Lower lobe of right lung (tissue), 2 donors: ENCODE results near the gene GGT5. TPM values are rescaled to one million over a fixed set of nuclear protein-coding genes. Genes with fewer than 3 reads are reported as not detected.
"Not testable (repeated sequence)": the region's sequence is repeated elsewhere in the genome, so short reads cannot be mapped to it uniquely, and the experiment has no call there.

Source experiments
- ATAC-seq, 2 donors: fragments of 200-7000 bp; cut with Tn5 transposase; one replicate each; pipeline ENCODE4 v1.9.1; 2020 to 2022; ENCODE audit warnings: mild to moderate bottlenecking in 2 of 2, moderate library complexity in 2 of 2
- DNase-seq: peaks from one replicate; pipeline ENCODE4 v3.0.0-alpha.2; 2020
- H3K27ac ChIP-seq: fragments of 200-600 bp; one replicate; pipeline ENCODE4 v1.8.0; 2022
- H3K27me3 ChIP-seq: fragments of 200-600 bp; one replicate; pipeline ENCODE4 v1.8.0; 2022; ENCODE audit warnings: low read depth
- H3K36me3 ChIP-seq: fragments of 200-600 bp; one replicate; pipeline ENCODE4 v1.8.0; 2022; ENCODE audit warnings: mild to moderate bottlenecking
- H3K4me1 ChIP-seq: fragments of 200-600 bp; one replicate; pipeline ENCODE4 v1.8.0; 2022
- H3K4me3 ChIP-seq: fragments of 200-600 bp; one replicate; pipeline ENCODE4 v1.8.0; 2022; ENCODE audit warnings: mild to moderate bottlenecking
- H3K9me3 ChIP-seq: fragments of 200-600 bp; one replicate; pipeline ENCODE4 v1.8.0; 2022
- intact Hi-C: fragments of 100-400 bp; cut with DNase I; formaldehyde crosslinking; loops from one replicate; pipeline ENCODE4 v1.11.0; 2022
- total RNA-seq: library from RNA; stranded (reverse); fragmentation: NEBNext Ultra II Directional; extraction: Animal tissue kit (Norgen Biotek cat#: 25700); gene quantifications from one replicate; pipeline ENCODE4 v1.2.1, GENCODE V29; 2021
- TF ChIP-seq, protein P1 (sequence below): fragments of 200-600 bp; IDR thresholded peaks from one replicate; pipeline ENCODE4 v1.8.0; 2022; ENCODE audit warnings: antibody characterized with exemption, mild to moderate bottlenecking
- donor health status: DM: no; HTN: yes; CAD: no; lungs with severe emphysema.

GGT5 gene
- total RNA-seq, 1 donor from 2014 or later: 29.4 TPM

DNA sequence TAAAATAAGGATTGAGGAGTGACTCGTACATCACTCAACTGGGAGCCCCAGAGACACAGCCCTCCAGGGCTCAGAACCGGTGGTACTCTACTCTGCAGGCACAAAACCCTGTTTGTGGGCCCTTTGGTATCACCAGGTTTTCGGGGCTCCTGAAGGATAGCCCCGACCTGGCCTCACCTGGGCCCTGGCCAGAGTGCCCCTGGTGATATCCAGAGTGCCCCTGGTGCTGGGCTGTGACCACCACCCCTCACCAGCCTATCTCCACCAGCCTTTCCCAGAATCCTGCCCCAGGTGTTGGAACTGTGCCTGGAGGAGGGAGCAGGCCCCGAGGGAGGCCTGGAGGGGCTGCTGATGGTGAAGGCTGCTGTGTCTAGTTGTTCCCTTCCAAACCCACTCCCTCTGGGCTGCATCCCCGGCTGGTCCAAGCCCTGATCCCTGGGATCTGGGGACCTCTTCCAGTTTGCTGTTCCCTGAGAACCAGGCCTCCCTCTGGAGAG is 2.2 kb upstream of the GGT5 start:
- peak in 1 of 2 donors; percentile 19 for ATAC-seq
- Histone ChIP-seq H3K4me3 (no peak overlapping the region), H3K27me3 (no peaks in the 10 kb centered on the region), H3K9me3 (no peaks in the 10 kb centered on the region), H3K27ac (peak overlapping the region; percentile 89), H3K36me3 (no peaks in the 10 kb centered on the region), H3K4me1 (peaks cover 54% of the 10 kb centered on the region)
- intact Hi-C loops: no loop called here
- TF ChIP-seq, protein P1, sequence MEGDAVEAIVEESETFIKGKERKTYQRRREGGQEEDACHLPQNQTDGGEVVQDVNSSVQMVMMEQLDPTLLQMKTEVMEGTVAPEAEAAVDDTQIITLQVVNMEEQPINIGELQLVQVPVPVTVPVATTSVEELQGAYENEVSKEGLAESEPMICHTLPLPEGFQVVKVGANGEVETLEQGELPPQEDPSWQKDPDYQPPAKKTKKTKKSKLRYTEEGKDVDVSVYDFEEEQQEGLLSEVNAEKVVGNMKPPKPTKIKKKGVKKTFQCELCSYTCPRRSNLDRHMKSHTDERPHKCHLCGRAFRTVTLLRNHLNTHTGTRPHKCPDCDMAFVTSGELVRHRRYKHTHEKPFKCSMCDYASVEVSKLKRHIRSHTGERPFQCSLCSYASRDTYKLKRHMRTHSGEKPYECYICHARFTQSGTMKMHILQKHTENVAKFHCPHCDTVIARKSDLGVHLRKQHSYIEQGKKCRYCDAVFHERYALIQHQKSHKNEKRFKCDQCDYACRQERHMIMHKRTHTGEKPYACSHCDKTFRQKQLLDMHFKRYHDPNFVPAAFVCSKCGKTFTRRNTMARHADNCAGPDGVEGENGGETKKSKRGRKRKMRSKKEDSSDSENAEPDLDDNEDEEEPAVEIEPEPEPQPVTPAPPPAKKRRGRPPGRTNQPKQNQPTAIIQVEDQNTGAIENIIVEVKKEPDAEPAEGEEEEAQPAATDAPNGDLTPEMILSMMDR: no peak
- DNase-seq: no peak

GRCh38 chr22:24245584-24246561 is 991 bp upstream of the GGT5 start:
- ATAC-seq: peak; percentile 47 to 84
- intact Hi-C loops, H3K9me3 ChIP-seq, H3K36me3 ChIP-seq, H3K27me3 ChIP-seq: not testable (repeated sequence)
- peak; percentile 77 for DNase-seq
- Histone ChIP-seq H3K4me3 (peak overlapping the region; percentile 40), H3K4me1 (peaks cover 55% of the 10 kb centered on the region), H3K27ac (peak overlapping the region; percentile 89)

- Histone ChIP-seq H3K27me3 (no peaks in the 10 kb centered on the region), H3K4me1 (peaks cover 55% of the 10 kb centered on the region), H3K27ac (peak overlapping the region; percentile 89), H3K36me3 (no peaks in the 10 kb centered on the region), H3K4me3 (peak overlapping the region; percentile 40), H3K9me3 (no peaks in the 10 kb centered on the region)
- TF ChIP-seq, protein P1: no peak
- DNase-seq: no peak
- peak; percentile 45 to 58 for ATAC-seq
- intact Hi-C loops: no loop called here
These were observed 616 bp downstream of the GGT5 start for GRCh38 chr22:24244144-24244787.

DNA sequence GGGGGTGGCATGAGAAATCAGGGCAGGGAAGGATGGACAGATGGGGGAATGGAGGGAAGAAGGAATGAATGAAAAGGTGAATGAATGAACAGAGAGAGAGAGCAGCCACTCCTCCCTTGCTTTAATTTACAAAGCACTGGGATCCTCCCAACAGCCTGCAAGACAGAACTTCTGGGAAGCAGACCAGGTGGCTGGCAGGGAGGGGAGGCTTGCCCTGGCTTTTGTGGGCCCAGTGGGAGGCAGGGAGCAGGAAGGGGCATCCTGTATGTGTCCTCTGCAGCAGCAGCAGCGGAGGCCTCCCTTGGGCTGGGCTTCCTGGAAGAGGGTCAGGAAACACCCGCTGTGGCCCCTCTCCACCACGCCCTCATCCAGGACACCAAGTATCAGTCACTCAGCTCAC is 1.5 kb downstream of the GGT5 start:
- intact Hi-C loops, H3K36me3 ChIP-seq, H3K27me3 ChIP-seq, DNase-seq, H3K9me3 ChIP-seq, ATAC-seq: not testable (repeated sequence)
- peaks cover 55% of the 10 kb centered on the region for H3K4me1 ChIP-seq
- H3K27ac ChIP-seq: peak overlapping the region; percentile 71
- peak overlapping the region; percentile 21 for H3K4me3 ChIP-seq

DNA sequence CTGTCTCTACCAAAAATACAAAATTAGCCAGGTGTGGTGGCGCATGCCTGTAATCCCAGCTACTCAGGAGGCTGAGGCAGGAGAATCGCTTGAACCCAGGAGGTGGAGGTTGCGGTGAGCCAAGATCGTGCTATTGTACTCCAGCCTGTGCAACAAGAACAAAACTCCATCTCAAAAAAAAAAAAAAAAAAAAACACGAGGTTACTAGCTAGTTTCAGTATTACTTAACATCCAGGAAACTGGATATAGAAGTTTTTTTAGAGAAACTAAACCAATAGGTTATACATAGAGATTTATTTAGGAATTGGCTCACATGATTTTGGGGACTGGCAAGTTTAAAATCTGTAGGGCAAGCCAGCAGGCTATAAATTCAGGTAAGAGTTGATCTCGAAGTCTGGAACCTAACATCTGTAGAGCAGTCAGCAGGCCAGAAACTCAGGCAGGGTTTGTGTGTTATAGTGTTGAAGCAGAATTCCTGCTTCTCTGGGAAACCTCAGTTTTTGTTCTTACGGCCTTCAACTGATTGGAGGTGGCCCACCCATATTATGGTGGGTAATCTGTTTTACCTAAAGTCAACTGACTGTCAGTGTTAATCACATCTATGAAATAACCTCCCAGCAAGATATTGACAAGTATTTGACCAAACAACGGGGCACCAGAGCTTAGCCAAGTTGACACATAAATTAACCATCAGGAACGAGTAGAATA is 3.7 kb downstream of the GGT5 start:
- peaks cover 37% of the 10 kb centered on the region for H3K4me1 ChIP-seq
- ATAC-seq, H3K27ac ChIP-seq, H3K9me3 ChIP-seq, DNase-seq, intact Hi-C loops, H3K36me3 ChIP-seq, H3K4me3 ChIP-seq, H3K27me3 ChIP-seq: not testable (repeated sequence)

DNA sequence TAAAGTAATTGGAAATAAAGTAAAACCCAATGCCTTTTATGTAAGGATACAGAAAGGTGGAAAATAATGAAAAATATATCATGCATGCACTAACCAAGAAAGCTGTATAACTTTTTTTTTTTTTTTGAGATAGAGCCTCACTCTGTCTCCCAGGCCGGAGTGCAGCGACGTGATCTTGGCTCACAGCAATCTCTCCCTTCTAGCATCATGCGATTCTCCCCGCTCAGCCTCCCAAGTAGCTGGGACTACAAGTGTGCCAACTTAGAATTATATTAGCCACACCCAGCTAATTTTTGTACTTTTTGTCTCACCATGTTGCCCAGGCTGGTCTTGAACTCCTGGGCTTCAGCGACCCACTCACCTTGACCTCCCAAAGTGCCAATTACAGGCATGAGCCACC is 4.5 kb downstream of the GGT5 start:
- peaks cover 30% of the 10 kb centered on the region for H3K4me1 ChIP-seq
- DNase-seq (no peak), ATAC-seq (no peak)
- H3K4me3 ChIP-seq: no peak overlapping the region
- no peaks in the 10 kb centered on the region for H3K27me3 ChIP-seq
- TF ChIP-seq, protein P1: no peak
- intact Hi-C loops: no loop called here
- no peak overlapping the region for H3K27ac ChIP-seq
- H3K9me3 ChIP-seq: no peaks in the 10 kb centered on the region
- H3K36me3 ChIP-seq: no peaks in the 10 kb centered on the region

- DNase-seq, H3K9me3 ChIP-seq, H3K36me3 ChIP-seq, H3K4me3 ChIP-seq, ATAC-seq, H3K27ac ChIP-seq, intact Hi-C loops, H3K27me3 ChIP-seq: not testable (repeated sequence)
- peaks cover 12% of the 10 kb centered on the region for H3K4me1 ChIP-seq
These were observed 6.7 kb downstream of the GGT5 start for GRCh38 chr22:24238101-24238694.
